Iris pigment epithelial cell (primary cell): Measurements from ENCODE around the gene RPL18.
A peak's percentile ranks its signal among the peaks of the same experiment; 100 is the strongest.

Experiments
- DNase-seq: peaks from one replicate; pipeline ENCODE4 v3.0.0-alpha.2; 2011; ENCODE audit warnings: low read depth

The RPL18 gene

DNA sequence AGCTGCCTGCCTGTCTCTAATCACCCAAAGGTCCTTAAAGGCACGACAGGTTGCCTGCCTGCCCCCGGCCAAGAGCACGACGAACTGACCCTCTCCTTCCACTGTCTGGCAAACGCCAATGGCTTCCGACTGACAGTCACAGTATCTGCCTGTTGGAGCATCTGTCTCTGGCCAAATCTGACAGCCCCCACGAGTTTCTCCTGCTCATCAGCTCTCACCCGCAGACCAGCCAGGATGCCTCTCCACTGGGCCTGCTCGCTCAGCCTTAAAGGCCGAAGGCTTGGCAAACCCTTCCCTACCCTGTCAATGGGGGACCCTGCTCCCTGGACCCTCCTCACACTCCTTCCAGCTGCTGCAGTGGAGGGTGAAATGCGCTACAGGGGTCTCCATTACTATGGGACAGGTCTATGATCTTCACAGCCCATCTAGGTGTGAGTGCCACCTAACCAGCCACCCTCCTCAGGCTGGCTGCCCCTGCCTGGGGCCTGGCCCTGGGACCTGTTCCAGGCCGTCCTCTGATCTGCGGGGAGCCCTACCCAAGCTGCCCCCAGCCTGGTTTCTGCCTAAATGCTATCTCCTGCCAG, 5.0 kb downstream of the RPL18 start:
- DNase-seq, result no peak

DNA sequence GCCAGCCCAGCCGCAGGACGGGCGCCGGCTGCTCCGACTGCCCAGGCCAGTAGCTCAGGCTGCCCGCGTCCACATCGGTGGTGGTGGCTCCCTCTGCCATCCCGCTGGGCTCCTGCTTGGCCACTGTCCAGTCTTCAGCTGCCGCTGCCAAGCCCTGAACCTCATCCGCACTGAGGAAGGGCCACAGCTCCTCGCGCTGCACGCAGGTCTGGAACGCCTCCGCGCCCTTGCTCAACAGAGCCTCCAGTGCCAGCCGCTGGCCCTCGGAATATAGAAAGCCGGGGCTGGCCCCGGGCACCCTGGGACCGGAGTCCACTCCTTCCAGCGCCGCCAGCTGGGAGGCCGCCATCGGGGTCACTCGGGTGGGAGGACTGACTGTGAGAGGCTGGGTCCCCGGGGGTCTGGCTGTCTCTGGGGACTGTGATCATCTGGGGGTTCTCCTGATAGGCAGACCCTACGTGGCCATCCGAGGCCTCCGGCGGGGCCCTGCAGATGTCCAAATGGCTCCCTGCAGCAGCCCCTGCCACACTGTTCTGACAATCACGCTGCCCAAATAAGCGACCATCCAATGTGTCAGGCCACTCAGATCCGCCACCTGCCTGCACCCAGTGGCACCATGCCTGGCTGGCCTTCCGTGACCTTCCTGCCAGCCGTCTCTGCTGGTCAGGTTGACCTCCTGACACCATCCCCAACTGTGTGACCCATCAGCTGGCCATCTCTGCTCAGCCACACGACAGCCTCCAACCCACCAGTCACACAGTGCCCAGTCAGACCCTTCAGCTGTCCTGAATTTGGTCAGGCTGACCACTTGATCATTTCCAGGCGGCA, 5.7 kb downstream of the RPL18 start:
- no peak for DNase-seq

DNA sequence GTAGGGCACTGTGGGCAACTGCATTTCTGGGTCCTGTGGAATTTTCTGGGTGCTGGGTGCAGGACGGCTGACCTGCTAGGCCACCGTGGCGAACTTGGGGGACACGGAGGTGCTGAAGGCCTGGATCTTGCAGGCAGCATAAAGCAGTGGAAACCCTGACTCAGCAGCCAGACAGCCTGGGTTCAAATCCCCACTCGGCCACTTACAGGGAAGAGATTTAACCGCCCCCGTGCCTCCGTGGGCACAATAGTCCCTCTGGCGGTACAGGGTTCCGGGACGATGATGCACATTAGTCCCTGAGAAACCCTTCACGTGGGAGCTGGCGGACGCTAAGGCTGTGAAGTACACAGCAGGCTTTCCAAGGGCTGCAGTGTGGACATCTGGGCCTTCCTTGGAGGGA, 7.1 kb downstream of the RPL18 start:
- DNase-seq, result no peak

DNA sequence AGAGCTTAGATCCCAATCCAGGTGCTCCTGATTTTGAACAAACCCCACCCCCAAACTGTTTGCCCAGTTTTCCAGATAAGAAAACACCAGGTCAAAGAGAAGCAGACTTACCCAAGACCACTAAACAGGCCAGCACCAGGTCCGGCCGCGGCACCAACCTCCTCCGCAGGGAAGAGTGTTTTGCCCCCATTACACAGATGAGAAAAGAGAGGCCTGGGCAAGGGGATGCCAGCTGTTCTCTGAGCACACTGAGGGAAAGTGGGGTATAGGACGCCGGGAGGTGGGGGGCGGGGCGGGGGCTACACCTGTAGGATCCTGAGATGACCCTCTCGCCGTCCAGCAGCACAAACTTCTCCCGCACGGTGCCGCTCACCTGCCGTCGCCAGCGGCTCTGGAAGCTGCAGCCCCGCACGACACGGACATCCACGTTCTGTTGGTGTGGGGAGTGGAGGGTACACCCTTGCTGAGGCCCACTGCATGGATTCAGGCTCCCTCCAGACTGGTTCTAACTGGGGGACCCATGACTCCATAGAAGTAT, 9.3 kb downstream of the RPL18 start:
- no peak for DNase-seq

- no peak for DNase-seq
Observed at GRCh38 chr19:48608798-48609263, 10.1 kb downstream of the RPL18 start.

DNA sequence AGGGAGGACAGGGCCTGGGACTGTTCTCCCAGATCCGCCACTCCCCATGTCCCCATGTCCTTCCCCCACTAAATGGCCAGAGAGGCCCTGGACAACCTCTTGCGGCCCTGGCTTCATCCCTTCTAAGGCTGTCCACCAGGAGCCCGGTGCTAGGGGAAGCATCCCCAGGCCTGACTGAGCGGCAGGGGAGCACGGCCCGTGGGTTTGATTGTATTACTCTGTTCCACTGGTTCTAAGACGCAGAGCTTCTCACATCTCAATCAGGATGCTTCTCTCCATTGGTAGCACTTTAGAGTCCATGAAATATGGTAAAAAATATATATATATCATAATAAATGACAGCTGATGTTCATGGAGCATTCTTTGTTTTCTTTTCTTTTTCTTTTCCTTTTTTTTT, 11.6 kb downstream of the RPL18 start:
- DNase-seq, result no peak

DNA sequence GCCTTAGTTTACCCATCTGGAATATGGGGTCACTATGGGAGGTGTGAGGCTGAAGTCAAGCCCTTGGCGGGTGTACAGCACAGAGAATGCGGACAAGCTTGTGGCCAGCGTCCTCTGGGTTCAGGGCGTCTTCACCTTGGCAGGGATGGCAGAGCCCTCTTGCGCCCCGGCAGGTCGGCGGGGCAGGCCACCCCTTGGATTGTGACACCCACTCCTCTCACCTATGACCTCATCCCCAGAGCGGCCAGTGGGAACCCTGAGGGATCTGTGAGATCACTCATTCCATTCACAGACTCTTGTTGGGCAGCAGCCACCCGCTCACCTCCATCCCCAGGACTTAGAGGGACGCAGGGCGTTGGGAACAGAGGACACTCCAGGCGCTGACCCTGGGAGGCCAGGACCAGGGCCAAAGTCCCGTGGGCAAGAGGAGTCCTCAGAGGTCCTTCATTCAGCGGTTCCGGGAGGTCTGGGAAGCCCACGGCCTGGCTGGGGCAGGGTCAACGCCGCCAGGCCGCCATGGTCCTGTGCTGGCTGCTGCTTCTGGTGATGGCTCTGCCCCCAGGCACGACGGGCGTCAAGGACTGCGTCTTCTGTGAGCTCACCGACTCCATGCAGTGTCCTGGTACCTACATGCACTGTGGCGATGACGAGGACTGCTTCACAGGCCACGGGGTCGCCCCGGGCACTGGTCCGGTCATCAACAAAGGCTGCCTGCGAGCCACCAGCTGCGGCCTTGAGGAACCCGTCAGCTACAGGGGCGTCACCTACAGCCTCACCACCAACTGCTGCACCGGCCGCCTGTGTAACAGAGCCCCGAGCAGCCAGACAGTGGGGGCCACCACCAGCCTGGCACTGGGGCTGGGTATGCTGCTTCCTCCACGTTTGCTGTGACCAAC, 12.3 kb downstream of the RPL18 start, which contains the start of gene SPACA4:
TSS of gene SPACA4 (plus strand) at position 280 of the 896 bp plus-strand sequence. CDS start at position 517, 237 bp downstream.
- DNase-seq, result no peak

- no peak for DNase-seq
Observed at GRCh38 chr19:48603850-48604249, 15.1 kb downstream of the RPL18 start.

GRCh38 chr19:48603449-48603848, 15.5 kb downstream of the RPL18 start:
- DNase-seq, result no peak

- no peak for DNase-seq
Observed at GRCh38 chr19:48603001-48603400, 16.0 kb downstream of the RPL18 start.

DNA sequence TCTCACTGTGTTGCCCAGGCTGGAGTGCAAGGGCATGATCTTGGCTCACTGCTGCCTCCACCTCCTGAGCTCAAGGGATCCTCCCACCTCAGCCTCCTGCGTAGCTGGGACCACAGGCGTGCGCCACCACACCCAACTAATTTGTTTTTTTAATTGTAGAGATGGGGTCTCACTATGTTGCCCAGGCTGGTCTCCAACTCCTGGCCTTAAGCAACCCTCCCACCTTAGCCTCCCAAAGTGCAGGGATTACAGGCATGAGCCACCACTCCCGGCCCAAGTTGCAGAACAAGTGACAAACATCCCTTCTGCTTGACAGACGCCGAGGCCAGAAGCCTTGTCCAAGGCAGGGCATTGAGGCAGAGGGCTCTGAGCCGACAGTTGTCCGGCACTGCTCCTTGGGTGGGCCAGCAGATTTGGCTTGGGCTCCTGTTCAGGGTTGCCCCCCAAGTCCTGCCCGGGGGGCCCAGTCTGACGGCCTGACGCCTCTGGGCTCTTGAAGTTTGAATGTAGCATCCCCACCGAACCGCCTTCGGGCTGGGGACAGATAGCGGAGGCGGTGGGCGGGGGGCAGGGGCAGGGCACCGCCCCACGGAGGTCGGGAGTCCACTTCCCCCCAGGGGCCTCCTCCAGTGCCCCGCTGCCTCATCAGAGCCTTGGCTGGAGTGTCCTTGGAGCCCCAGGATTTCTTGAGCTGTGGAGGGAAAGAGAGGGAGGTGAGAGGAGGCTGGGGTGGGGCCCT, 18.1 kb downstream of the RPL18 start:
- no peak for DNase-seq

GRCh38 chr19:48598996-48599700, 19.8 kb downstream of the RPL18 start:
- DNase-seq, result no peak

- no peak for DNase-seq
Observed at GRCh38 chr19:48596679-48597465, 22.1 kb downstream of the RPL18 start.

DNA sequence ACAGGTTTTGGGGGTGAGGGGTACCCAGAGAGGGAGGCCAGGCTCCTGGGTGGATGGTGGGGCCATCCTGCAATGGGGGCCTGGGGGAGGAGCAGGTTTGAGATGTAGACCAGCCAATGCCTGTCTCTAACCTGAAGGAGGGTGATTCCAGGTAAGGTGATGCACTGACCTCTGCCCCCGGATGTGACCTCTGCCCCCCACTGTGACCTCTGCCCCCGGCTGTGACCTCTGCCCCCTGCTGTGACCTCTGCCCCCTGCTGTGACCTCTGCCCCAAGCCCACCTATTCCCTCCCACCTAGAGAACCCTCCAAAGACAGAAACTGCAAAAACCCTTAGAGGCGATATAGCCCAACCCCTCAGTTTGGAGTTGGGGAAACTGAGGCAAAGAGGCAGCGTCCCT, 22.7 kb downstream of the RPL18 start:
- DNase-seq, result no peak

DNA sequence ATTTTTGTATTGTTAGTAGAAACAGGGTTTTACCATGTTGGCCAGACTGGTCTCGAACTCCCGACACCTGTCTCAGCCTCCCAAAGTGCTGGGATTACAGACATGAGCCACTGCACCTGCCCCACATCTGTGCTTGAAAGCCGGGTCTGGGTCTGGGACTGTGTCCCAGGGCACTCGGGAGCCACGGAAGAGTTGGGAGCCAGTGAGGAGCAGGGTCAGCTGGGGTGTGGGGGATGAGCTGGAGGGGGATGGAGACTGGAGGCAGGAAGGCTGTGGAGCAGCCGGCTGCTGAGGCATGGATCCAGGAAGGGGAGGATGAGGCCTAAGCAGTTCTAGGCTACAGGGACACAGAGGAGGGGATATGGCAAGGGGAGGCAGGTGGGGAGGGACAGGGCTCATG, 23.1 kb downstream of the RPL18 start:
- DNase-seq, result no peak

DNA sequence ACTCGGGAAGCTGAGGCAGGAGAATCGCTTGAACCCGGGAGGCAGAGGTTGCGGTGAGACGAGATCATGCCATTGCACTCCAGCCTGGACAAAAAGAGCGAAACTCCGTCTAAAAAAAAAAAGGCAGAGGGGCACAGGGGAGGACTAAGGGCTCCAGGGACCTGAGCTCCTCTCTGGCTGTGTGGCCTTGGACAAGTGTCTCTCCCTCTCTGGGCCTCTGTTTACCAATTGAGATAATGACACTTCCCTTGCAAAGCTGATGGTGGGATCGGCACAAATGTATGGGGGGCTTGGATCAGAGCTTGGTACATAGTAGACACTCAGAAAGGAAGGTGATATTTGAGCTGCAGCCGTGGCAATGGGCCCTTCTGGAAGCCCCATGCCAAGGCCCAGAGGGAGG, 23.8 kb downstream of the RPL18 start:
- DNase-seq, result no peak

DNA sequence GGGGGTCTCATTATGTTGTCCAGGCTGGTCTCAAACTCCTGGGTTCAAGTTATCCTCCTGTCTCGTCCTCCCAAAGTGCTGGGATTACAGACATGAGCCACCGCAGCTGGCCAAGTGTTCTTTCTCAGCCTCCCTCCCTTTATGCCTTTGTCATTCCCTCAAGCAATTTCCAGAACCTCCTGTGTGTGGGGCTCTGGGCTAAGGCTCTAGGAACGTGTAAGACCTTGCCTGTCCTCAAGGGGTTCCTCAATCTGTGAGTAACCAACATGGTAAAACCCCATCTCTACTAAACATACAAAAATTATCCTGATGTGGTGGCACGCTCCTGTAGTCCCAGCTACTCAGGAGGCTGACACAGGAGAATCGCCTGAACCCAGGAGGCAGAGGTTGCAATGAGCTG, 28.0 kb downstream of the RPL18 start:
- DNase-seq, result peak; percentile 26

DNA sequence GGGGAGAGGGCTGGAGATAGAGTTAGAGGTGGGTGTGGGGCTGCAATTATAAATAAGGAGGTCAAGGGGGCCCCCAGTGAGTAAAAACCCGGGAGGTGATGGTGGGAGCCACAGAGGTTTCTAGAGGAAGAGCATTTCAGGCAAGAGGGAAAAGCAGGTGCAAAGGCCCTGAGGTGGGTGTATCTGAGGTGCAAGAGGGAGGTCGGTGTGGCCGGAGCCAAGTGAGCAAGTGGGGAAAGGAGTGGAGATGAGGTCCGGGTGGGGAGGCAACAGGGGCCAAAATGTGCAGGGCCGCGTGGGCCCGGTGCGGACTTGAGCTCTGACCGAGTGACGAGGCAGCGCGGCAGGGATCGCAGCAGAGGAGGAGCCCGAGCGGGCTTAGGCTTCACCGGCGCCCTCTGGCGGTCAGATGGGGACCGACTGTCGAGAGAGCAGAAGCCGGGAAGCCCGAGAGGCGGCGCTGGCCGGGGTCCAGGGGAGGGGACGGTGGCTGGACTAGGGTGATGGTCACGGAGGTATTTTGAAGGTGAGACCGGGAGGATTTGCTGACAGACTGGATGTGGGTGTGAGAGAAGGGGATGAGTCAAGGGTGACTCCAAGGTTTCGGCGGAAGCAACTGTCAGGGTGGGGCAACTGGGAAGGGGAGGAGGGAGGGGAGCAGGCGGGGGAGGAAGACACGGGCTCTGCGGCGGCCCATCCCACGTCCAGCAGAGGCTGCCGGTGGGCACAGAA, 30.1 kb downstream of the RPL18 start:
- peak; percentile 78 for DNase-seq

DNA sequence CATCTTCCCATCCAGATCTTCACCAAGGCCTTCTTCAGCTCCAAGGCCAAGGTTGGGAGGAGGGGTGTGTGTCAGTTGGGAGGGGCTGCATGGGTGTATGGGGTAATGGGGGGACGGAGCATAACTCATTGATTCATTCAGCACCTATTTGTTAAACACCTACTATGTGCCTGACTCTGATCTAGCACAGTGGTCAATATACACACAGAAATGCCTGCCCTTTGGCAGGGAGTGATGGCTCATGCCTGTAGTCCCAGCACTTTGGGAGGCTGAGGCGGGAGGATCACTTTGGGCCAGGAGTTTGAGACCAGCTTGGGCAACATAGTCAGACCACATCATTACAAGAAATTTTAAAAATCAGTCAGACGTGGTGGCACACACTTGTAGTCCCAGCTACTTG, 31.6 kb downstream of the RPL18 start:
- DNase-seq, result no peak
